ENCODE measurements around the gene MYO1A.

GRCh38 chr12:57029457-57029856 is 20.5 kb downstream of the MYO1A start:
- TF ChIP-seq POLR2AphosphoS5 (IDR thresholded peaks at IDR 0.05) = no peak
- no peak for TF ChIP-seq CTCF (IDR thresholded peaks at IDR 0.05; ENCODE audit: poor library complexity, severe bottlenecking)
